SK-N-SH treated with all-trans-retinoic acid at 6 μM for 48 hours (cell line): Measurements from ENCODE around the gene CDKN2A.

Experiments used
- ATAC-seq: fragments of 200-7000 bp; cut with Tn5 transposase; 3 replicates; pipeline ENCODE4 v1.9.1; 2020; ENCODE audit warnings: mild to moderate bottlenecking, moderate library complexity
- ARNTL ChIP-seq: fragments of 450-650 bp; formaldehyde crosslinking; IDR thresholded peaks from 2 replicates; pipeline ENCODE4 v1.5.0; 2020; ENCODE audit warnings: low read depth, mild to moderate bottlenecking, moderate library complexity, borderline replicate concordance
- BACH2 ChIP-seq: fragments of 250-450 bp; sonication (Bioruptor Pico); IDR thresholded peaks from 2 replicates; pipeline ENCODE4 v1.9.0; 2021; ENCODE audit warnings: mild to moderate bottlenecking, borderline replicate concordance
- CREB5 ChIP-seq: fragments of 250-450 bp; sonication (Bioruptor Pico); IDR thresholded peaks from 2 replicates; pipeline ENCODE4 v1.5.1; 2020; ENCODE audit warnings: low read depth, mild to moderate bottlenecking, moderate library complexity
- CSDC2 ChIP-seq: fragments of 250-450 bp; sonication (Bioruptor Pico); IDR thresholded peaks from 2 replicates; pipeline ENCODE4 v1.5.0; 2020; ENCODE audit warnings: mild to moderate bottlenecking, moderate library complexity
- ESRRG ChIP-seq: fragments of 250-450 bp; sonication (Bioruptor Pico); IDR thresholded peaks from 2 replicates; pipeline ENCODE4 v1.6.1; 2021; ENCODE audit warnings: mild to moderate bottlenecking
- GLIS3 ChIP-seq: fragments of 250-450 bp; sonication (Bioruptor Pico); IDR thresholded peaks from 2 replicates; pipeline ENCODE4 v1.5.0; 2020; ENCODE audit warnings: mild to moderate bottlenecking, moderate library complexity
- ISL1 ChIP-seq: fragments of 250-450 bp; sonication (Bioruptor Pico); IDR thresholded peaks from 2 replicates; pipeline ENCODE4 v2.1.2; 2022; ENCODE audit warnings: mild to moderate bottlenecking, moderate library complexity
- OSR1 ChIP-seq: fragments of 250-450 bp; sonication (Bioruptor Pico); IDR thresholded peaks from 2 replicates; pipeline ENCODE4 v1.8.0; 2022; ENCODE audit warnings: moderate library complexity, mild to moderate bottlenecking, inconsistent platforms
- PPARA ChIP-seq: fragments of 250-450 bp; sonication (Bioruptor Pico); IDR thresholded peaks from 2 replicates; pipeline ENCODE4 v1.5.0; 2020; ENCODE audit warnings: mild to moderate bottlenecking, borderline replicate concordance
- RARB ChIP-seq: fragments of 250-450 bp; sonication (Bioruptor Pico); IDR thresholded peaks from 2 replicates; pipeline ENCODE4 v1.8.0; 2021; ENCODE audit warnings: mild to moderate bottlenecking, moderate library complexity
- SNAI2 ChIP-seq: fragments of 250-450 bp; sonication (Bioruptor Pico); IDR thresholded peaks from 2 replicates; pipeline ENCODE4 v1.5.0; 2020; ENCODE audit warnings: mild to moderate bottlenecking, moderate library complexity
- TCF4 ChIP-seq: fragments of 250-450 bp; sonication (Bioruptor Pico); IDR thresholded peaks from 2 replicates; pipeline ENCODE4 v1.8.0; 2021; ENCODE audit warnings: mild to moderate bottlenecking, moderate library complexity, borderline replicate concordance
- TOX ChIP-seq: fragments of 250-450 bp; sonication (Bioruptor Pico); IDR thresholded peaks from 2 replicates; pipeline ENCODE4 v1.8.0; 2021; ENCODE audit warnings: mild to moderate bottlenecking, moderate library complexity, borderline replicate concordance
- ZC3H10 ChIP-seq: fragments of 250-450 bp; sonication (Bioruptor Pico); IDR thresholded peaks from 2 replicates; pipeline ENCODE4 v1.5.1; 2021; ENCODE audit warnings: mild to moderate bottlenecking, moderate library complexity
- ZFP3 ChIP-seq: fragments of 250-450 bp; sonication (Bioruptor Pico); IDR thresholded peaks from 2 replicates; pipeline ENCODE4 v1.5.0; 2020; ENCODE audit warnings: mild to moderate bottlenecking, moderate library complexity
- ZFP30 ChIP-seq: fragments of 450-650 bp; formaldehyde crosslinking; IDR thresholded peaks from 2 replicates; pipeline ENCODE4 v1.5.0; 2022; ENCODE audit warnings: mild to moderate bottlenecking, moderate library complexity
- ZNF565 ChIP-seq: fragments of 450-650 bp; formaldehyde crosslinking; conservative IDR thresholded peaks from 2 replicates; pipeline ENCODE4 v1.5.0; 2020; ENCODE audit warnings: low read depth, mild to moderate bottlenecking, moderate library complexity
- ZNF70 ChIP-seq: fragments of 450-650 bp; formaldehyde crosslinking; IDR thresholded peaks from 2 replicates; pipeline ENCODE4 v1.5.0; 2020; ENCODE audit warnings: mild to moderate bottlenecking, moderate library complexity
- TF ChIP-seq, protein P1 (sequence below): fragments of 250-450 bp; sonication (Bioruptor Pico); IDR thresholded peaks from 2 replicates; pipeline ENCODE4 v1.5.0; 2020; ENCODE audit warnings: mild to moderate bottlenecking, moderate library complexity
- TF ChIP-seq, protein P2 (sequence below): fragments of 250-450 bp; sonication (Bioruptor Pico); IDR thresholded peaks from 2 replicates; pipeline ENCODE4 v1.8.0; 2020; ENCODE audit warnings: mild to moderate bottlenecking, moderate library complexity, borderline replicate concordance
- TF ChIP-seq, protein P3 (sequence below): fragments of 250-450 bp; sonication (Bioruptor Pico); IDR thresholded peaks from 2 replicates; pipeline ENCODE4 v1.8.0; 2021; ENCODE audit warnings: low read depth, mild to moderate bottlenecking, moderate library complexity, borderline replicate concordance

CDKN2A gene

GRCh38 chr9:21988056-21988990 is 5.9 kb downstream of the CDKN2A start:
- no peak for TF ChIP-seq ISL1 (CRISPR knock-in tag)
- TF ChIP-seq BACH2 (CRISPR knock-in tag), result no peak
- TF ChIP-seq, protein P1, sequence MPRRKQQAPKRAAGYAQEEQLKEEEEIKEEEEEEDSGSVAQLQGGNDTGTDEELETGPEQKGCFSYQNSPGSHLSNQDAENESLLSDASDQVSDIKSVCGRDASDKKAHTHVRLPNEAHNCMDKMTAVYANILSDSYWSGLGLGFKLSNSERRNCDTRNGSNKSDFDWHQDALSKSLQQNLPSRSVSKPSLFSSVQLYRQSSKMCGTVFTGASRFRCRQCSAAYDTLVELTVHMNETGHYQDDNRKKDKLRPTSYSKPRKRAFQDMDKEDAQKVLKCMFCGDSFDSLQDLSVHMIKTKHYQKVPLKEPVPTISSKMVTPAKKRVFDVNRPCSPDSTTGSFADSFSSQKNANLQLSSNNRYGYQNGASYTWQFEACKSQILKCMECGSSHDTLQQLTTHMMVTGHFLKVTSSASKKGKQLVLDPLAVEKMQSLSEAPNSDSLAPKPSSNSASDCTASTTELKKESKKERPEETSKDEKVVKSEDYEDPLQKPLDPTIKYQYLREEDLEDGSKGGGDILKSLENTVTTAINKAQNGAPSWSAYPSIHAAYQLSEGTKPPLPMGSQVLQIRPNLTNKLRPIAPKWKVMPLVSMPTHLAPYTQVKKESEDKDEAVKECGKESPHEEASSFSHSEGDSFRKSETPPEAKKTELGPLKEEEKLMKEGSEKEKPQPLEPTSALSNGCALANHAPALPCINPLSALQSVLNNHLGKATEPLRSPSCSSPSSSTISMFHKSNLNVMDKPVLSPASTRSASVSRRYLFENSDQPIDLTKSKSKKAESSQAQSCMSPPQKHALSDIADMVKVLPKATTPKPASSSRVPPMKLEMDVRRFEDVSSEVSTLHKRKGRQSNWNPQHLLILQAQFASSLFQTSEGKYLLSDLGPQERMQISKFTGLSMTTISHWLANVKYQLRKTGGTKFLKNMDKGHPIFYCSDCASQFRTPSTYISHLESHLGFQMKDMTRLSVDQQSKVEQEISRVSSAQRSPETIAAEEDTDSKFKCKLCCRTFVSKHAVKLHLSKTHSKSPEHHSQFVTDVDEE, result no peak
- no peak for TF ChIP-seq TOX (CRISPR knock-in tag)
- TF ChIP-seq ZFP3 (CRISPR knock-in tag), result no peak
- TF ChIP-seq GLIS3 (CRISPR knock-in tag), result no peak
- no peak for TF ChIP-seq CSDC2
- TF ChIP-seq SNAI2 (CRISPR knock-in tag), result no peak
- TF ChIP-seq ARNTL (CRISPR knock-in tag), result no peak
- ATAC-seq, result no peak

GRCh38 chr9:21985964-21986667 is 8.1 kb downstream of the CDKN2A start:
- no peak for TF ChIP-seq OSR1 (CRISPR knock-in tag)
- TF ChIP-seq CSDC2, result no peak
- TF ChIP-seq ZNF70 (CRISPR knock-in tag), result no peak
- no peak for TF ChIP-seq ZFP30 (CRISPR knock-in tag)
- no peak for TF ChIP-seq ZFP3 (CRISPR knock-in tag)
- TF ChIP-seq, protein P2, sequence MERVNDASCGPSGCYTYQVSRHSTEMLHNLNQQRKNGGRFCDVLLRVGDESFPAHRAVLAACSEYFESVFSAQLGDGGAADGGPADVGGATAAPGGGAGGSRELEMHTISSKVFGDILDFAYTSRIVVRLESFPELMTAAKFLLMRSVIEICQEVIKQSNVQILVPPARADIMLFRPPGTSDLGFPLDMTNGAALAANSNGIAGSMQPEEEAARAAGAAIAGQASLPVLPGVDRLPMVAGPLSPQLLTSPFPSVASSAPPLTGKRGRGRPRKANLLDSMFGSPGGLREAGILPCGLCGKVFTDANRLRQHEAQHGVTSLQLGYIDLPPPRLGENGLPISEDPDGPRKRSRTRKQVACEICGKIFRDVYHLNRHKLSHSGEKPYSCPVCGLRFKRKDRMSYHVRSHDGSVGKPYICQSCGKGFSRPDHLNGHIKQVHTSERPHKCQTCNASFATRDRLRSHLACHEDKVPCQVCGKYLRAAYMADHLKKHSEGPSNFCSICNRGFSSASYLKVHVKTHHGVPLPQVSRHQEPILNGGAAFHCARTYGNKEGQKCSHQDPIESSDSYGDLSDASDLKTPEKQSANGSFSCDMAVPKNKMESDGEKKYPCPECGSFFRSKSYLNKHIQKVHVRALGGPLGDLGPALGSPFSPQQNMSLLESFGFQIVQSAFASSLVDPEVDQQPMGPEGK (CRISPR knock-in tag), result no peak
- TF ChIP-seq, all 23 proteins: peak for 0
- no peak for ATAC-seq

GRCh38 chr9:21984101-21984500 is 10.1 kb downstream of the CDKN2A start:
- TF ChIP-seq OSR1 (CRISPR knock-in tag) (no peak), TOX (CRISPR knock-in tag) (no peak), RARB (CRISPR knock-in tag) (no peak), CREB5 (CRISPR knock-in tag) (no peak), ISL1 (CRISPR knock-in tag) (no peak), CSDC2 (no peak), ZNF565 (CRISPR knock-in tag) (no peak), ESRRG (CRISPR knock-in tag) (no peak)
- no peak for ATAC-seq

DNA sequence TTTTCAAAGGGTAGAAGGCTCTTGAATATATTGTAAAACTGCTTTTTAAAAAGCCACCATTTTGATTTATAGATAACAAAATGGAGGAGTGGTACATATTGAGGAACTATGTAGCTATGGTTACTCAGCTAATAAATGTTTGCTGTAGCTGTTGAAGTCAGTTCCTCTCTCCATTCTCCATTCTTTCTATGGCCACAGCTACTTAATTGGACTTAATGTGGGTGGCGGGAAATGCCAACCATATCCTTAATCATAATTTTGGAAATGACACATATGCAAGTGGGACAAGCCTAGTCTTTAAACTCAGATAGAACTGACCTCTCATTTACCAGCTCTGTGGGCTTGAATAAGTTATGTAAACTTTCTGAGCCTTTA is 10.6 kb downstream of the CDKN2A start:
- ATAC-seq, result no peak

More for the DNA sequence above, 10.6 kb downstream of the CDKN2A start:
- no peak for TF ChIP-seq SNAI2 (CRISPR knock-in tag)
- no peak for TF ChIP-seq ZFP3 (CRISPR knock-in tag)
- no peak for TF ChIP-seq ZC3H10 (CRISPR knock-in tag)
- TF ChIP-seq TCF4 (CRISPR knock-in tag), result no peak
- TF ChIP-seq ZNF565 (CRISPR knock-in tag), result no peak
- TF ChIP-seq ISL1 (CRISPR knock-in tag), result no peak
- no peak for TF ChIP-seq PPARA (CRISPR knock-in tag)
- TF ChIP-seq CREB5 (CRISPR knock-in tag), result no peak
- TF ChIP-seq ZFP30 (CRISPR knock-in tag), result no peak
- TF ChIP-seq GLIS3 (CRISPR knock-in tag), result no peak
- TF ChIP-seq RARB (CRISPR knock-in tag), result no peak
- TF ChIP-seq, protein P1, result no peak
- TF ChIP-seq, protein P3, sequence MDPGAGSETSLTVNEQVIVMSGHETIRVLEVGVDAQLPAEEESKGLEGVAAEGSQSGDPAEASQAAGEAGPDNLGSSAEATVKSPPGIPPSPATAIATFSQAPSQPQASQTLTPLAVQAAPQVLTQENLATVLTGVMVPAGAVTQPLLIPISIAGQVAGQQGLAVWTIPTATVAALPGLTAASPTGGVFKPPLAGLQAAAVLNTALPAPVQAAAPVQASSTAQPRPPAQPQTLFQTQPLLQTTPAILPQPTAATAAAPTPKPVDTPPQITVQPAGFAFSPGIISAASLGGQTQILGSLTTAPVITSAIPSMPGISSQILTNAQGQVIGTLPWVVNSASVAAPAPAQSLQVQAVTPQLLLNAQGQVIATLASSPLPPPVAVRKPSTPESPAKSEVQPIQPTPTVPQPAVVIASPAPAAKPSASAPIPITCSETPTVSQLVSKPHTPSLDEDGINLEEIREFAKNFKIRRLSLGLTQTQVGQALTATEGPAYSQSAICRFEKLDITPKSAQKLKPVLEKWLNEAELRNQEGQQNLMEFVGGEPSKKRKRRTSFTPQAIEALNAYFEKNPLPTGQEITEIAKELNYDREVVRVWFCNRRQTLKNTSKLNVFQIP (CRISPR knock-in tag), result no peak
- no peak for TF ChIP-seq ARNTL (CRISPR knock-in tag)
- no peak for TF ChIP-seq ZNF70 (CRISPR knock-in tag)
